Loucy (cell line): ENCODE measurements around the gene DCDC2B.

Experiments used
- EZH2phosphoT487 ChIP-seq: fragments of 200-600 bp; IDR thresholded peaks from 2 replicates; pipeline ENCODE4 v1.6.1; 2018; ENCODE audit warnings: antibody characterized with exemption, mild to moderate bottlenecking, moderate library complexity, borderline replicate concordance
- TF ChIP-seq, protein P1 (sequence below): fragments of 200-600 bp; sonication (generic); conservative IDR thresholded peaks from 2 replicates; pipeline ENCODE4 v1.5.1; 2014; ENCODE audit warnings: mild to moderate bottlenecking, antibody characterized with exemption, low read length

DNA sequence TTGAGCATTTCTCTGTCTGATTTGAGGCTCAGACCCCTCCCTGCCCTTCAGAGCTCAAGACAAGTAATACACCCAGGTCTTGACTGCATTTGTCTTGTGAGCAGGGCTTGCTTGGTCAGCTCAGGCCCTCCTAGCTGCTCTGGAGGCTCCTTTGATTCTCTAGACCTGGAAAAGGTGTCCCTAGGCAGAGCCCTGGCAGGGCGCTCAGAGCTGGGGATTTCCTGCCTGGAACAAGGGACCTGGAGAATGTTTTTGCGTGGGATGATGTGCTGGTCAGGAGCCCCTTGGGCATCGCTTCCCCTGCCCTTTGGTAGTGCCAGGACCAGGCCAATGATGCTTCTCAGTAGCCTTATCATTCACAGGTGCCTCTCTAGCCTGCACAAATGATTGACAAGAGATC, 13.4 kb upstream of the DCDC2B start:
- no peak for TF ChIP-seq EZH2phosphoT487
- TF ChIP-seq, protein P1, sequence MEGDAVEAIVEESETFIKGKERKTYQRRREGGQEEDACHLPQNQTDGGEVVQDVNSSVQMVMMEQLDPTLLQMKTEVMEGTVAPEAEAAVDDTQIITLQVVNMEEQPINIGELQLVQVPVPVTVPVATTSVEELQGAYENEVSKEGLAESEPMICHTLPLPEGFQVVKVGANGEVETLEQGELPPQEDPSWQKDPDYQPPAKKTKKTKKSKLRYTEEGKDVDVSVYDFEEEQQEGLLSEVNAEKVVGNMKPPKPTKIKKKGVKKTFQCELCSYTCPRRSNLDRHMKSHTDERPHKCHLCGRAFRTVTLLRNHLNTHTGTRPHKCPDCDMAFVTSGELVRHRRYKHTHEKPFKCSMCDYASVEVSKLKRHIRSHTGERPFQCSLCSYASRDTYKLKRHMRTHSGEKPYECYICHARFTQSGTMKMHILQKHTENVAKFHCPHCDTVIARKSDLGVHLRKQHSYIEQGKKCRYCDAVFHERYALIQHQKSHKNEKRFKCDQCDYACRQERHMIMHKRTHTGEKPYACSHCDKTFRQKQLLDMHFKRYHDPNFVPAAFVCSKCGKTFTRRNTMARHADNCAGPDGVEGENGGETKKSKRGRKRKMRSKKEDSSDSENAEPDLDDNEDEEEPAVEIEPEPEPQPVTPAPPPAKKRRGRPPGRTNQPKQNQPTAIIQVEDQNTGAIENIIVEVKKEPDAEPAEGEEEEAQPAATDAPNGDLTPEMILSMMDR: no peak
